ENCODE results near the gene CRHR2.

GRCh38 chr7:30717181-30717580 is 34.9 kb upstream of the CRHR2 start:
- TF ChIP-seq CTCF (IDR thresholded peaks at IDR 0.05) (no peak), POLR2A (IDR thresholded peaks at IDR 0.05) (no peak)
